IMR-90 (cell line): Measurements from ENCODE around the gene HAUS3. TPM values are rescaled to one million over a fixed set of nuclear protein-coding genes. Genes with fewer than 3 reads are reported as not detected.

ENCODE experiments used
- ATAC-seq: fragments of 200-7000 bp; cut with Tn5 transposase; 2 replicates; pipeline ENCODE4 v1.9.1; 2020; ENCODE audit warnings: low read depth, mild to moderate bottlenecking, moderate library complexity
- BruUV-seq: library from RNA; stranded (reverse); fragments of 400-500 nt; replicated peaks from 2 replicates; lab custom pipeline; 2021; lab: Mats Ljungman, UMichigan
- CTCF ChIA-PET: fragments of 300-600 bp; formaldehyde crosslinking; extraction: SDS; loops from one replicate; lab custom pipeline; 2021; ENCODE audit warnings: antibody characterized with exemption; lab: Yijun Ruan, JAX
- POLR2A ChIA-PET: fragments of 300-600 bp; sonication (Branson Sonifier 250); formaldehyde crosslinking; loops from one replicate; lab custom pipeline; 2022; ENCODE audit warnings: antibody characterized with exemption; ENCODE audit not compliant: unreplicated experiment; lab: Charles Lee
- DNase-seq: peaks from one replicate; pipeline ENCODE4 v3.0.0; 2013
- H2AFZ ChIP-seq: replicated peaks from 2 replicates; pipeline ENCODE3; 2013; ENCODE audit warnings: low read length, mild to moderate bottlenecking; ENCODE audit not compliant: poor library complexity
- H2AK5ac ChIP-seq: 2 replicates; pipeline ENCODE4 v1.6.1; 2013; ENCODE audit warnings: low read depth, low read length, inconsistent platforms
- H2AK9ac ChIP-seq: replicated peaks from 2 replicates; pipeline ENCODE3; 2013; ENCODE audit warnings: mild to moderate bottlenecking, low read depth, low read length, moderate library complexity; ENCODE audit not compliant: poor library complexity
- H2BK120ac ChIP-seq: 2 replicates; pipeline ENCODE4 v1.6.1; 2013; ENCODE audit warnings: low read depth, low read length, inconsistent platforms
- H2BK15ac ChIP-seq: 3 replicates; pipeline ENCODE4 v1.6.1; 2013; ENCODE audit warnings: low read depth, low read length, inconsistent platforms
- H2BK20ac ChIP-seq: 2 replicates; pipeline ENCODE4 v1.6.1; 2013; ENCODE audit warnings: low read depth, mild to moderate bottlenecking, inconsistent platforms, low read length, moderate library complexity
- H2BK5ac ChIP-seq: 2 replicates; pipeline ENCODE4 v1.6.1; 2013; ENCODE audit warnings: mild to moderate bottlenecking, low read depth, low read length, inconsistent platforms; ENCODE audit not compliant: poor library complexity, severe bottlenecking
- H3K14ac ChIP-seq: replicated peaks from 2 replicates; pipeline ENCODE4 v1.6.1; 2013; ENCODE audit warnings: low read depth, low read length, inconsistent platforms
- H3K18ac ChIP-seq: 2 replicates; pipeline ENCODE4 v1.6.1; 2013; ENCODE audit warnings: low read depth, low read length, control low read depth
- H3K23ac ChIP-seq: 2 replicates; pipeline ENCODE4 v1.6.1; 2013; ENCODE audit warnings: low read depth, low read length, inconsistent platforms
- H3K27ac ChIP-seq: 2 replicates; pipeline ENCODE4 v1.5.1; 2013; ENCODE audit warnings: mild to moderate bottlenecking, control low read depth, low read length; ENCODE audit not compliant: insufficient read depth
- H3K27me3 ChIP-seq: 2 replicates; pipeline ENCODE4 v1.6.1; 2013; ENCODE audit warnings: low read length; ENCODE audit not compliant: control insufficient read depth, insufficient read depth
- H3K36me3 ChIP-seq: 2 replicates; pipeline ENCODE4 v1.6.1; 2013; ENCODE audit warnings: low read length, mixed read lengths; ENCODE audit not compliant: control insufficient read depth, insufficient read depth
- H3K4ac ChIP-seq: 2 replicates; pipeline ENCODE4 v1.6.1; 2013; ENCODE audit warnings: low read depth, low read length, inconsistent platforms
- H3K4me1 ChIP-seq: 2 replicates; pipeline ENCODE4 v1.6.1; 2013; ENCODE audit warnings: low read length, mixed read lengths; ENCODE audit not compliant: control insufficient read depth, insufficient read depth
- H3K4me2 ChIP-seq: 2 replicates; pipeline ENCODE4 v1.6.1; 2013; ENCODE audit warnings: low read depth, mild to moderate bottlenecking, control low read depth, low read length, moderate library complexity
- H3K4me3 ChIP-seq: 2 replicates; pipeline ENCODE4 v1.5.1; 2013; ENCODE audit warnings: low read depth, mild to moderate bottlenecking, control low read depth, low read length, moderate library complexity; ENCODE audit not compliant: insufficient read depth
- H3K56ac ChIP-seq: 2 replicates; pipeline ENCODE4 v1.6.1; 2013; ENCODE audit warnings: low read length, inconsistent platforms; ENCODE audit not compliant: insufficient read depth; ENCODE audit errors: extremely low read depth
- H3K79me1 ChIP-seq, 2 experiments: 2 replicates each; pipeline ENCODE4 v1.6.1; 2013; ENCODE audit warnings: low read length in 2 of 2, inconsistent platforms in 1 of 2, low read depth in 1 of 2
- H3K9ac ChIP-seq: 2 replicates; pipeline ENCODE4 v1.6.1; 2013; ENCODE audit warnings: low read depth, low read length, control low read depth
- H3K9me1 ChIP-seq: 2 replicates; pipeline ENCODE4 v1.6.1; 2013; ENCODE audit warnings: low read length, inconsistent platforms; ENCODE audit not compliant: insufficient read depth
- H3K9me3 ChIP-seq: 2 replicates; pipeline ENCODE4 v1.6.1; 2013; ENCODE audit warnings: low read length; ENCODE audit not compliant: control insufficient read depth, insufficient read depth
- H4K20me1 ChIP-seq: 2 replicates; pipeline ENCODE4 v1.6.1; 2013; ENCODE audit warnings: low read length, inconsistent platforms; ENCODE audit not compliant: insufficient read depth
- H4K5ac ChIP-seq: 2 replicates; pipeline ENCODE4 v1.6.1; 2013; ENCODE audit warnings: mild to moderate bottlenecking, low read depth, low read length, control low read depth
- H4K8ac ChIP-seq, 2 experiments: 2 replicates each; pipeline ENCODE4 v1.6.1; 2013; ENCODE audit warnings: low read depth in 2 of 2, low read length in 2 of 2, control low read depth in 1 of 2, inconsistent platforms in 1 of 2
- H4K91ac ChIP-seq: 2 replicates; pipeline ENCODE4 v1.6.1; 2013; ENCODE audit warnings: low read depth, low read length, inconsistent platforms; ENCODE audit not compliant: insufficient read depth
- BHLHE40 ChIP-seq: fragments of 150-350 bp; IDR thresholded peaks from 2 replicates; pipeline ENCODE4 v1.6.1; 2016; ENCODE audit warnings: mild to moderate bottlenecking, low read depth, low read length
- CEBPB ChIP-seq: IDR thresholded peaks from 2 replicates; pipeline ENCODE4 v1.6.1; 2012; ENCODE audit warnings: low read depth, low read length, improper control_type of control experiment
- MAFK ChIP-seq: IDR thresholded peaks from 2 replicates; pipeline ENCODE4 v1.6.1; 2012; ENCODE audit warnings: low read depth, low read length, improper control_type of control experiment
- MAZ ChIP-seq: IDR thresholded peaks from 2 replicates; pipeline ENCODE4 v1.6.1; 2012; ENCODE audit warnings: low read depth, mild to moderate bottlenecking, low read length, improper control_type of control experiment, moderate library complexity, borderline replicate concordance
- MXI1 ChIP-seq: IDR thresholded peaks from 2 replicates; pipeline ENCODE4 v1.6.1; 2012; ENCODE audit warnings: low read depth, mild to moderate bottlenecking, low read length, moderate library complexity, borderline replicate concordance
- NFE2L2 ChIP-seq: fragments of 150-350 bp; IDR thresholded peaks from 2 replicates; pipeline ENCODE4 v1.6.1; 2016; ENCODE audit warnings: low read depth, mild to moderate bottlenecking, low read length
- RAD21 ChIP-seq: IDR thresholded peaks from 2 replicates; pipeline ENCODE4 v1.6.1; 2012; ENCODE audit warnings: low read length, improper control_type of control experiment
- RCOR1 ChIP-seq: IDR thresholded peaks from 2 replicates; pipeline ENCODE4 v1.6.1; 2012; ENCODE audit warnings: mild to moderate bottlenecking, low read length, improper control_type of control experiment; ENCODE audit not compliant: insufficient replicate concordance
- RFX5 ChIP-seq: IDR thresholded peaks from 2 replicates; pipeline ENCODE4 v1.8.0; 2012; ENCODE audit warnings: low read depth, mild to moderate bottlenecking, low read length, moderate library complexity
- SMC3 ChIP-seq: fragments of 150-350 bp; IDR thresholded peaks from 2 replicates; pipeline ENCODE4 v1.6.1; 2016; ENCODE audit warnings: low read depth, mild to moderate bottlenecking, antibody characterized with exemption, low read length, moderate library complexity
- WGBS, 2 experiments: methylation state at CpG; one replicate each; pipeline versions ENCODE4 v1.1.5 to v1.1.7; 2013; ENCODE audit warnings: missing lambda C conversion rate in 2 of 2; ENCODE audit not compliant: insufficient read length in 1 of 2; ENCODE audit errors: extremely low coverage in 2 of 2; 5-methylcytosine and 5-hydroxymethylcytosine counted together
- dilution Hi-C: fragments of 300-500 bp; cut with HindIII; formaldehyde crosslinking; loops from one replicate; pipeline ENCODE4 v1.14.3; 2018; ENCODE audit warnings: low sequenced_read_pairs; ENCODE audit not compliant: unreplicated experiment
- in situ Hi-C: fragments of 300-500 bp; cut with MboI; formaldehyde crosslinking; loops from 3 replicates; pipeline ENCODE4 v1.14.3; 2019; ENCODE audit warnings: low sequenced_read_pairs, inconsistent platforms, mixed read lengths
- intact Hi-C: fragments of 100-400 bp; cut with micrococcal nuclease; formaldehyde crosslinking; loops from 2 replicates; pipeline ENCODE4 v1.10.0; 2022
- polyA plus RNA-seq, 3 experiments: library from polyadenylated mRNA; depleted of rRNA; stranded (reverse); fragments of >200 nt; gene quantifications; 2 replicates each; pipeline ENCODE4 v1.2.3, GENCODE V29; 2012; ENCODE audit warnings: low replicate concordance in 1 of 3
- total RNA-seq: library from RNA; depleted of rRNA; stranded (reverse); fragments of >200 nt; gene quantifications from 2 replicates; pipeline ENCODE4 v1.2.3, GENCODE V29; 2012
- TF ChIP-seq, protein P1 (sequence below): conservative IDR thresholded peaks from 2 replicates; pipeline ENCODE4 v1.5.1; 2012; ENCODE audit warnings: mild to moderate bottlenecking, low read depth, low read length, improper control_type of control experiment
- TF ChIP-seq, protein P2 (sequence below): fragments of 150-350 bp; IDR thresholded peaks from 2 replicates; pipeline ENCODE4 v1.6.1; 2017; ENCODE audit warnings: mild to moderate bottlenecking, antibody characterized with exemption, low read length, low read depth

Gene HAUS3
- total and polyA plus RNA-seq, 2 of the 4 experiments (the other 2 are of a cell fraction): 4.3 to 4.8 TPM

DNA sequence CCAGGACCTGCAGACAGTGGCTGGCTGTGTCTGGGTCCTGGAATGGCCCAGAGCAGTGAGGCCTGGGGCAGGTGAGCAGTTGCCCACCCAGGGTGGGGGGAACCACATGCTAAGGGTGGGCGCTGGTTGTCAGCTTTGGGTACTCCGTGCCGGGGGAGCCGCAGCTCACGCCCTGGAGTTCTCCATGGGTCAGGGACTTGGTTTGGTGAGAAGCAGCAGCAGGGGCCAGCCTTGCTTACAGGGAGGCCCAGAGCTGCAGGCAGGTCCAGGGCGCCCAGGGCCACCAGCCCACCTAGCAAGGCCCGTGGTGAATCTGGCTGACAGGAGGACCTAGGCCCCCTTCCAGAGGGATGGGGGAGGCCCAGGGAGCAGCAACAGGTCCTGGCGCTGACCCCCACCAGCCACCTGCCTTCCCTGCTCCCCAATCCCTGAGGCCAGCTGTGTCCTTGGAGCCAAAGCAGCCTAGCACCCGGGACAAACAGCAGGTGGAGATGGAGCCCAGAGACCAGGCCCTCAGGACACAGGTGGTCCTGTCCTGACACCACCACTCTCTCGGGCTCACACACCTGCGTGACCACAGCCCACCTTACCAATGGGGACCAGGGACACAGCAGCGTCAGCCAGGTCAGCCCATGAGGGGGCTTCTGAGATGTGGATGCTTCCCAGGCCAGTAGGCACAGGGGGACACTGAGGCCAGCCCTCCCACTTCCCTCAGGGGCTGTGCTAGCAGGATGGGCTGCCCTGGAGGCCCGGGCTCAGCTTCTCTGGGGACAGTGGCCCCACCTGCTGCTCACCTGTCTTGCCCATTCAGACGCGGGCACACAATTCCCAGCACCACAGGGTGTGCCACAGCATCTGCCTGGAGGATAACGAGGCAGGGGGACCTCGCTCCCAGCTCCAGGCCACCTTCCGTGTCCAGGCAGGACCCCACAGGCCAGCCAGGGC is 16.4 kb upstream of the HAUS3 start:
- no peak overlapping the region for H2AFZ ChIP-seq
- H3K79me1 ChIP-seq: peaks cover 34 to 66% of the 10 kb centered on the region in 2 experiments
- H3K36me3 ChIP-seq: peaks cover 45% of the 10 kb centered on the region
- H3K56ac ChIP-seq: no peak overlapping the region
- no peak for DNase-seq
- dilution Hi-C loops: no loop called here
- CTCF ChIA-PET: no interaction called here
- WGBS, 2 experiments: 94% methylated on average over 9 of the region's 18 CpGs; no CpG with 5 or more reads in 1 of the 2 experiments
- no peak overlapping the region for H2BK120ac ChIP-seq
- no peak overlapping the region for H3K27ac ChIP-seq
- no TSS peak for BruUV-seq
- TF ChIP-seq SMC3 (no peak), RFX5 (no peak), NFE2L2 (no peak), MAFK (no peak), MAZ (no peak), RAD21 (no peak), RCOR1 (no peak), MXI1 (no peak), BHLHE40 (no peak), CEBPB (no peak)
- TF ChIP-seq, protein P1, sequence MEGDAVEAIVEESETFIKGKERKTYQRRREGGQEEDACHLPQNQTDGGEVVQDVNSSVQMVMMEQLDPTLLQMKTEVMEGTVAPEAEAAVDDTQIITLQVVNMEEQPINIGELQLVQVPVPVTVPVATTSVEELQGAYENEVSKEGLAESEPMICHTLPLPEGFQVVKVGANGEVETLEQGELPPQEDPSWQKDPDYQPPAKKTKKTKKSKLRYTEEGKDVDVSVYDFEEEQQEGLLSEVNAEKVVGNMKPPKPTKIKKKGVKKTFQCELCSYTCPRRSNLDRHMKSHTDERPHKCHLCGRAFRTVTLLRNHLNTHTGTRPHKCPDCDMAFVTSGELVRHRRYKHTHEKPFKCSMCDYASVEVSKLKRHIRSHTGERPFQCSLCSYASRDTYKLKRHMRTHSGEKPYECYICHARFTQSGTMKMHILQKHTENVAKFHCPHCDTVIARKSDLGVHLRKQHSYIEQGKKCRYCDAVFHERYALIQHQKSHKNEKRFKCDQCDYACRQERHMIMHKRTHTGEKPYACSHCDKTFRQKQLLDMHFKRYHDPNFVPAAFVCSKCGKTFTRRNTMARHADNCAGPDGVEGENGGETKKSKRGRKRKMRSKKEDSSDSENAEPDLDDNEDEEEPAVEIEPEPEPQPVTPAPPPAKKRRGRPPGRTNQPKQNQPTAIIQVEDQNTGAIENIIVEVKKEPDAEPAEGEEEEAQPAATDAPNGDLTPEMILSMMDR: no peak
- TF ChIP-seq, protein P2, sequence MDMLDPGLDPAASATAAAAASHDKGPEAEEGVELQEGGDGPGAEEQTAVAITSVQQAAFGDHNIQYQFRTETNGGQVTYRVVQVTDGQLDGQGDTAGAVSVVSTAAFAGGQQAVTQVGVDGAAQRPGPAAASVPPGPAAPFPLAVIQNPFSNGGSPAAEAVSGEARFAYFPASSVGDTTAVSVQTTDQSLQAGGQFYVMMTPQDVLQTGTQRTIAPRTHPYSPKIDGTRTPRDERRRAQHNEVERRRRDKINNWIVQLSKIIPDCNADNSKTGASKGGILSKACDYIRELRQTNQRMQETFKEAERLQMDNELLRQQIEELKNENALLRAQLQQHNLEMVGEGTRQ: no peak
- H3K4me2 ChIP-seq: no peak overlapping the region
- H2BK20ac ChIP-seq: no peak overlapping the region
- no peak overlapping the region for H4K8ac ChIP-seq
- H4K5ac ChIP-seq: no peak overlapping the region
- H3K23ac ChIP-seq: no peak overlapping the region
- H3K14ac ChIP-seq: no peak overlapping the region
- H4K91ac ChIP-seq: no peak overlapping the region
- no peak overlapping the region for H3K4me3 ChIP-seq
- no peak overlapping the region for H3K18ac ChIP-seq
- H3K9me1 ChIP-seq: peaks cover 4% of the 10 kb centered on the region; the same call in 1 of the 2 replicates
- H4K20me1 ChIP-seq: peaks cover 66% of the 10 kb centered on the region
- H2BK5ac ChIP-seq: no peak overlapping the region
- intact Hi-C loops: no loop called here
- no peak overlapping the region for H2AK9ac ChIP-seq
- no peak overlapping the region for H3K4ac ChIP-seq
- H3K9ac ChIP-seq: no peak overlapping the region
- peaks cover 6% of the 10 kb centered on the region; the same call in 1 of the 2 replicates for H3K4me1 ChIP-seq
- ATAC-seq: no peak
- H2AK5ac ChIP-seq: no peak overlapping the region
- H2BK15ac ChIP-seq: no peak overlapping the region
- no peaks in the 10 kb centered on the region for H3K27me3 ChIP-seq
- in situ Hi-C loops: no loop called here
- POLR2A ChIA-PET: no interaction called here
- H3K9me3 ChIP-seq: no peaks in the 10 kb centered on the region
